Kasumi-1 (cell line): Measurements from ENCODE around the gene TBC1D10A.
A peak's percentile ranks its signal among the peaks of the same experiment; 100 is the strongest.

Experiments used
- DNase-seq, 2 experiments: peaks; one replicate each; lab custom pipeline; 2025; lab: John Stamatoyannopoulos, UW

TBC1D10A gene

DNA sequence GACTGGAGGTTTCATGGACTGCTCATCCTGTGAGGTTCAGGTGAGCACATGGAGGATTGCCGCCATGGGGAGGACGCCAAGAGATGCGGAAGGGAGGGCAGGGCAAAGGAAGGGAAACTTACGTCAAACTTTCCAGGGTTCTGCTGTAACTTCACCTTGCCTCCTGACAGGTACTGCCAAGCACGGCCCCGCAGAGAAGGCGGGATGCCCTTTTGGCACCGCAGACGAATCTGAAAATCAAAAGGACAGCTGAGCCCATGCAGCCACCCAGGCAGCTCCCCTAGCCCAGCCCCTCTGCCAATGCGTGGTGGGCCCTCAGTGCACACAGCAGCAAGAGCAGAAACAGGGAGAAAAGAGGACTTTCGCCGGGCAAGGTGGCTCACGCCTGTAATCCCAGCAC lies 27.4 kb downstream of the TBC1D10A start:
- no peak for DNase-seq

DNA sequence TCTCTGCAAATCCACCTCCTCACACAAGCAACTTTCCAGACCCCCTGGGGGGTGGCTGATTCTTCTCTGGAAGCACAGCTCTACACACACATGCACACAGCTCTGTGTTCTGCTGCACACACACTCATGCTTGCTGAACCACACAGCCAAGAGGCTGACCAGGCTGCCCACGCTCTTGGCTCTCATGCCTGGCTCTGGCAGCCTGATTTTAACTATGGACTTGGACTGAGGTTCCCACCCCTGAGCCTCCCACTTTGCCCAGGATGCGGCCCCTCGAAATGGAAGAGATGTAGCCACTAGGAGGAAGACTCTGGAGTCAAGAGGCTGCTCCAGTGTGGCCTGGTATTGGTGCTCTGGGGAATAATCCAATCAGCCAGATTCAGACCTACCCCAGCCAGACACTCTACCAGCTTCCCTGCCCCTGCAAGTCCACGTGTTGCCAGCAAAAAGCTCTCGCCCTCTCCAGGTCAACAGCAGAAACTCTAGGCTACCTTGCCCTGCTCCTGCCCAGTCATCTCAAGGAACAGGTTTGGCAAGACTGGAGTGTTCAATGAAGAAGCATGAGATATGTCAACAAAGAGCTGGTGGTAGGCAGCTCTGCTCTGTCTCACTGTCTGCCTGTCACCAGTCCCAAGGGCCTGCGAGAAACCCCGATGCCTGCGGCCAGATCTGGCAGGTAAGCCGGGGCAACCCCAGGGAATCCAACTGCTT lies 28.6 kb downstream of the TBC1D10A start:
- DNase-seq = no peak

DNA sequence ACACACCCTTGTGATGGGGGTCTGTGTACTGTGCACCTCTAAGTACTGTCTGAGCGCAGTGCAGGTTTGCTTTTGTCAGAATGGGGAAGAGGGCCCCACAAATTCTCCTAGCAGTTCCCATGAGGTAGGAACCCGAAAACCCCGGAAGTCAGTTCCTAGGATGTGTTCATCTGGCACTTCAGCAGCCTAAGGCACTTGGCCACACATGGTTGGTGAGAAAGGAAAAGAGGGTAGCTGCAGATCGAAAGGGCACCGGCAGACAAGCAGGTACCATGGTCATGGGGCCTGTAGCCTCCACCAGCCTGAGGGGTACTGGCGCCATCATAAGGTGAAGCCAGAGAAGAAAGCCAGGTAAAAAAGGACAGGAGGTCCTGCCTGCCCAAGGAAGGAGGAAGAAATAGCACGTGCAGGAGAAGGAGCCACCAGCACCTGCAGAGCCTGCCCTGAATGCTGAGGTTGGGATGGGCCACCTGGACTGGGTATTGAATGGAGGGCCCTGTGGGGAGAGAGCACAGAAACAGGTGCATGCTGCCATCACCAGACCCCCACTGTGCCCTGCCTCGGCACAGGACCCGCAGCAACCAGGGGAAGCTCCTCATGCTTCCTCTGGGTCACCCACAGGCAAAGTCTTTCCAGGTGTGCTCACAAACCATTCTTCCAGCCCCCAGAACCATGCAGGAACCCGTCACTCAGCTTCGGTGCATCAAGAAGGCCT lies 29.3 kb downstream of the TBC1D10A start:
- no peak for DNase-seq

DNA sequence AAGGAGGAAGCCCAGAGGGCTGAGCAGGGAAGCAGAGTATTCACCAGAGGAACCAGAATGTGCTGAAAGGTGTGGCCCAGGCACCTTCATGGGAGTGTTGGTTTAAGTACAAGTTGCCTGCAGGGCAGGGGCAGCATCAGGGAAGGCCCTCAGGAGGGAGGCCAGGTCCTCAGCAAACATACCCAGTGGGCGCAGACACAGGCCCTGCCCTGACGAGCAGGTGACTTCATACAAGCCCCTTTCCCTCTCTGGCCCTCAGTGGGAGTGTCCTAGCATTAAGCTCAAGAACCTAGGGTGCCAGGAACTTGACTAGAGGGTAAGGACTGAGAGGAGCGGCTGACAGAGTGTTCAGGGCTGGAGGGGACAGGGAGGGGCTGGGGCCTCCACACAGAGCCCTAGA lies 29.9 kb downstream of the TBC1D10A start:
- DNase-seq = no peak

GRCh38 chr22:30296324-30296723 lies 30.4 kb downstream of the TBC1D10A start:
- DNase-seq = no peak

GRCh38 chr22:30295576-30295975 lies 31.2 kb downstream of the TBC1D10A start:
- no peak for DNase-seq

- DNase-seq = no peak
Measured at GRCh38 chr22:30294830-30295229, 31.9 kb downstream of the TBC1D10A start.

DNA sequence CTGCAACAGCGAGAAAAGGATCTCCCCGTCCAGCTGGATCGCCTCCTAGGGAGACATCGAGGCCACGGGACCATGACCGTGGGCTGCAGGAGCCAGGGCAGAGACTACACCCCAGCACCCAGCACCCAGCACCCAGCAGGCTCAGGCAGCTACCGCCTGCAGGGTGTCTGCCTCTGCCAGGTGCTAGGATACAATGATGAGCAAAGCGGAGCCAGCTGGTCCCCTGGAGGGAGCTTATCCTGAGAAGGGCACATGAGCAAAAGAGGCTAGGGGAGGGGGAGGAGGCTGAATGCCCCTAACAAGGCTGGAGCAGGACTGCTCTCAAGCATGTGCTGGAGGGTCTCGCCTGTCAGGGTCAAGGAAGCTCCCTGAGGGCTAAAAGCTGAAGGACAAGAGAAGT lies 32.7 kb downstream of the TBC1D10A start:
- no peak for DNase-seq

DNA sequence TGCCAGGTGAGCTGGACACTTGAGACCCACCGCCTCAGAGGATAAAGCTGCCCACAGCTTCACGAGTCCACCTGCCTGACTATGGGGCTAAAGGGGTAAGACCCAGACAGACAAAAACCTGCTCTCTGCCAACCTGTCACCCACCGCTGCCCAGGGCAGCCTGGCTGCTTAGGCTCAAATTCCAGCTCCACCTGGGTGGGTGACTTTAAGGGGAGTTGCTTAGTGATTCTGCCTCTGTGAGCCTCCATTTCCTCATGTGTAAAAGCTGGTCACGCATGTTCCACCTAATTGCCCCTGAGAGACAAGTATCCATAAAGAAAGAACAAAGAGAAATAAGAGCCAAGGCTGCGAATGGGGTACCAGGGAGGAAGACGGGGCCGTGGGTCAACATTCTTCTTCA lies 33.7 kb downstream of the TBC1D10A start:
- no peak for DNase-seq

DNA sequence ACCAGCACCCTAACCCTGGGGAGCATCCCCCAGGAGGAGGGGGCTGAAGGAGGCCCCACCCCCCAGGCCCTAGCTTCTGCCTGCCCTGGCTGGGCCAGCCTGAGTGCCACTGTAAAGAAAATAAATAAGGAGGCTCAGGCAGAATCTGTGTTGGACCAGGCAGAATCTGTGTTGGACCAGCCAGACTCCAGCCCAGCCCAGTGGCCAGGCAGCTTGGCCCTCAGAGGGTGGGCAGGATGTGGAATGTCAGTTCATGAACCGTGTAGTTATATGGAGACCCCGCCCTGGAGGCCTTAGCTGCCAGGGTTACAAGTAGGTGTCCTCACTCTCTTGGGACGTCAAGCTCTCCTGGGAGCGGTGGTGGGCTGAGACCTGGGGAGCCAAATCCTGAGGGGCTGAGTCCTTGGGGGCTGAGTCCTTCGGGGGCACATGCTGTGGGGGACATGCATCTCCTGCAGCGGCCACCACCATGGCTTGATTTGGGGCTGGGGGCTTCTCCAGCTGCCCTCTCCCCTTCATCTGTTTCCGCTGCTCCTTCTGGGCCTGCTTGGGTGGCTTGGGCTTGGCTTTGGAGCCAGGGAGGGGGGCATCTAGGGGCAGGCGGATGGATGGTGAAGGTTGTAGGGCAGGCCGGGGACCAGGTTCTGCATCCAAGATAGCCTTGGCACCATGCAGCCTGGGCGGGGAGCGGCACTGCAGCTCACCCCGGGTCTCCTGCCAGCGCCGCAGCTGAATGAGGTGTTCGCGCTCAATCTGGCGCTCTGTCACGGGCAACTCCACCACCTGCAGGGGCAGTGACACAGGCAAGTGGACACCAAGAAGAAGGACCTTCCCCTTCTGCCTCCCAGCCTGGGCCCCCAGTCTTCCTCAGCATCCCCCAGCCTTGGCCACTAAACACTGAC lies 34.4 kb downstream of the TBC1D10A start:
- no peak for DNase-seq

GRCh38 chr22:30291058-30291892 lies 35.5 kb downstream of the TBC1D10A start:
- no peak for DNase-seq

DNA sequence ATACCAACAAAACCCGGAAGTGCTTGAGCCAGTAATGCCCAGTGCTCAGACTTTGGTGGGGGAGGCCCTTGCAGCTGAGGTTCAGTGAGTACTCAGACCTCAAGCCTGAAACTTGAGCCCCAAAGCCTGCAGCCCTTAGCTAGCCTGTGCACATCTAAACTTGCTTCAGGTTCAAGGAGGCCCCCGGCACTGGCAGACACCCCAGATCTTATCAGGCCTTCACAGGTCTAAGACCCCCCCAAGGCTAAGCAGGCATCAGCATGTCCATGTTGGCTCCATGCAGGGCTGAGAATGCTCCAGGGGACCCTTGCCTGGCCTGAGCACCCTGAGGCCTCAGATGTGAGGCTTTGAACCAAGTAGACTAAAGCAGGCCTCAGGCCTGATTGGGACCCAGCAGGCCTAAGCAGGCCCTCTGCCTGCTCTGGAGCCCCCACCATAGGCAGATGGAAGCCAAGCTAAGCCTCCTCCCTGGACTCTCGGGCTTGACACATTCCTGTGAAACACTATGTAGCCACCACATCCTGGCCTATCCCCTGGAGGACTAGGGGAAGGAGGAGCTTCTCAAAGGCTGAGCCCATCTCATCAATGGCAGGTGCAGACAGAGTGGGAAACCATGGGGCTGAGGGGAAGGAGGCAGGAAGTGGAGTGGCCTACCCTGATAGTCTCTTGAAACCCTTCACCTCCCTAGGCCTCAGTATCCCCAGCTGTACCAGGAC lies 36.2 kb downstream of the TBC1D10A start:
- no peak for DNase-seq

GRCh38 chr22:30289980-30290313 lies 36.8 kb downstream of the TBC1D10A start:
- no peak for DNase-seq

- peak; percentile 89 to 94 for DNase-seq
Measured at GRCh38 chr22:30289141-30289979, 37.4 kb downstream of the TBC1D10A start, which contains the start of gene CASTOR1. TSS of gene CASTOR1 (minus strand) at chr22:30289505. CDS start at chr22:30289497, 8 bp downstream.

GRCh38 chr22:30288419-30289140 lies 38.2 kb downstream of the TBC1D10A start:
- no peak for DNase-seq

DNA sequence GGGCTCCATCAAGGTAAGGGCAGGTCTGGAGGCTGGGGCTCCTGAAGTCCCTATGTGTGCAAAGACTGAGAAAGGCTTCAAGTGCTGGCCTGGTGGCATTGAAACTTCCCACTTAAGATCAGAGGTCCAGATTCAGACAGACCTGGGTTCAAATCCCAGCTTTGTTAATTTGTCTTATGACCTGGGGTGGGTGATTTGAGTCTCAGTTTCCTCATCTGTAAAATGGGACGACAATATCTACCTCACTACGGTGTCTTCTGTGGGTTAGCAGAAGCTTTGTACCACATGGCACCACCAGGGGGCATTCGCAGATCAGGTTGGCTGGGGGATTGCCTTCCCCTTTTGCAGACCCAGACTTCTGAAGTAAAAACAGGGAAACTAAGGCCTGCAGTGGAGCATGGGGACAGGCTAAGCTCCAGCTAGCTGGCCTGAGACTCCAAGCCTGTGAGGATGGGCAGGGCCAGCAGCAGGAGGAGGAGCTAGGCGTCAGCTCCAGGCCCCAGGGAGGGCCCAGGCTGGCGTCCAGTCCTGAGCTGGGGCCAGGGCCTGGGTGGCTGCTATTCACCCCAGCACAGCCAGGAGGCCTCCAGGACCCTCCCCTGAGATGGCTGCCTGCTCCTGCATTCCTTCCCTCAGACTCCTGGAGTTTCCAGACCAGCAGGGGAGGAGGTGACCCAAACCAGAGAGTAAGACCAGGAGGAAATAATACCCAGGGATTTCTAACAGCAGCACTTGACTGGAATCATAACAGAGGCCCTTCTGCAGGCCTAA lies 38.9 kb downstream of the TBC1D10A start:
- DNase-seq = peak; percentile 77 to 78

- DNase-seq = peak; percentile 30 to 35
Measured at GRCh38 chr22:30286813-30287647, 39.7 kb downstream of the TBC1D10A start.

DNA sequence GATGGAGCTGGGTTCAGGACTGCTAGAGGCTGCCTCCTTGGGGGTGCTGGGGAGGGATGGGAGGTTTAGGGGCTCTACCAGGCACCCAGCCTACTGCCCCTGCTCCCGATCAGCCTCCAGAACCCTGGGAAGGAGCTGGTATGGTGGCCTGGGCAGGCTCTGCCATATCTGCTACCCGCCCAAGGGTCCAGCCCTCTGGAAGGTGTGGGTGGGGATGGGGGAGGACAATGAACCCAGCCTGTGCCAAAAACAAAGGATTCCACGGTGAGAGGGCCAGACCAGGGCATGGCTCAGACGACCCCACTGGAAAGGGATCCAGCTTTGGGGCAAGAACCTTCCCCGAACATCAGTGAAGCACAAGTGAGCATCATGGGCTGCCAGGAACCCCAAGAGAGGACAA lies 40.4 kb downstream of the TBC1D10A start:
- DNase-seq = no peak
